K562 (cell line): Measurements from ENCODE around the gene TTBK2. TPM values are rescaled to one million over a fixed set of nuclear protein-coding genes. Genes with fewer than 3 reads are reported as not detected.

Source experiments
- ATAC-seq: fragments of 200-7000 bp; cut with Tn5 transposase; 3 replicates; pipeline ENCODE4 v1.9.1; 2020; ENCODE audit warnings: moderate library complexity
- BruUV-seq: library from RNA; stranded (reverse); fragments of 400-500 nt; replicated peaks from 2 replicates; lab custom pipeline; 2021; lab: Mats Ljungman, UMichigan
- CTCF ChIA-PET: fragments of 300-600 bp; formaldehyde crosslinking; extraction: SDS; loops from one replicate; lab custom pipeline; 2021; ENCODE audit warnings: low intra/inter-chr PET ratio; lab: Yijun Ruan, JAX
- POLR2A ChIA-PET: fragments of 300-600, 350-650 bp; sonication (Branson Sonifier 250); formaldehyde crosslinking; extraction: SDS; loops from one replicate; lab custom pipeline; 2021; ENCODE audit warnings: antibody characterized with exemption, inconsistent platforms; lab: Yijun Ruan, JAX
- DNase-seq, 4 experiments: peaks; one replicate each; pipeline versions ENCODE4 v3.0.0 to v3.0.0-alpha.2; 2011 to 2018; ENCODE audit warnings: low spot score in 3 of 4, mixed read lengths in 3 of 4; ENCODE audit errors: extremely low read depth in 1 of 4
- FAIRE-seq: peaks from 2 replicates; lab custom pipeline; 2011; peaks lifted over from hg19 to GRCh38; lab: Jason Lieb, UNC
- H2AFZ ChIP-seq: 2 replicates; pipeline ENCODE4 v1.6.0; 2011; ENCODE audit warnings: low read depth, low read length, control low read depth, inconsistent platforms
- H3K27ac ChIP-seq: fragments of 200-600 bp; 3 replicates; pipeline ENCODE4 v1.8.0; 2011; ENCODE audit warnings: low read depth, mild to moderate bottlenecking, control low read depth, inconsistent platforms, low read length, moderate library complexity, mixed read lengths; ENCODE audit errors: extremely low read depth
- H3K27me3 ChIP-seq, 2 experiments: fragments of 300-600 bp in 1 of 2; 2 replicates in 1 of 2; 3 replicates in 1 of 2; pipeline versions ENCODE4 v1.6.0 to v1.8.0; 2011; ENCODE audit warnings: inconsistent platforms in 2 of 2, low read length in 2 of 2, mild to moderate bottlenecking in 1 of 2, mixed read lengths in 1 of 2, moderate library complexity in 1 of 2; ENCODE audit not compliant: control insufficient read depth in 2 of 2, insufficient read depth in 2 of 2
- H3K36me3 ChIP-seq: fragments of 300-600 bp; 3 replicates; pipeline ENCODE4 v1.8.0; 2011; ENCODE audit warnings: mild to moderate bottlenecking, low read length, inconsistent platforms; ENCODE audit not compliant: control insufficient read depth, insufficient read depth
- H3K4me1 ChIP-seq, 2 experiments: fragments of 200-600 bp in 1 of 2; replicated peaks in 1 of 2; 2 replicates in 1 of 2; 3 replicates in 1 of 2; pipeline versions ENCODE4 v1.5.1 to v1.8.0; 2011; ENCODE audit warnings: inconsistent platforms in 2 of 2, low read length in 2 of 2, mild to moderate bottlenecking in 1 of 2, mixed read lengths in 1 of 2, moderate library complexity in 1 of 2; ENCODE audit not compliant: control insufficient read depth in 2 of 2, insufficient read depth in 2 of 2
- H3K4me2 ChIP-seq: 2 replicates; pipeline ENCODE4 v1.6.1; 2011; ENCODE audit warnings: low read length, control low read depth, inconsistent platforms, mixed read lengths; ENCODE audit not compliant: insufficient read depth
- H3K4me3 ChIP-seq: fragments of 200-600 bp; sonication (generic), shearing (Covaris generic); 2 replicates; pipeline ENCODE4 v1.5.1; 2016; ENCODE audit warnings: control low read depth, inconsistent platforms
- H3K79me2 ChIP-seq: fragments of 200-600 bp; 3 replicates; pipeline ENCODE4 v1.8.0; 2011; ENCODE audit warnings: low read length, inconsistent platforms; ENCODE audit not compliant: control insufficient read depth, insufficient read depth
- H3K9ac ChIP-seq, 2 experiments: 2 replicates each; pipeline versions ENCODE4 v1.6.0 to v1.6.1; 2011; ENCODE audit warnings: low read depth in 2 of 2, low read length in 2 of 2, control low read depth in 1 of 2, inconsistent platforms in 1 of 2, mild to moderate bottlenecking in 1 of 2, mixed read lengths in 1 of 2; ENCODE audit not compliant: insufficient read depth in 1 of 2
- H3K9me1 ChIP-seq: one replicate; pipeline ENCODE4 v1.6.0; 2011; ENCODE audit warnings: inconsistent platforms, mild to moderate bottlenecking, low read length, moderate library complexity; ENCODE audit not compliant: control insufficient read depth, insufficient read depth
- H3K9me3 ChIP-seq: replicated peaks from 2 replicates; pipeline ENCODE4 v1.5.1; 2011; ENCODE audit warnings: low read depth, low read length, inconsistent platforms; ENCODE audit not compliant: control insufficient read depth, insufficient read depth
- H4K20me1 ChIP-seq: replicated peaks from 2 replicates; pipeline ENCODE4 v1.6.1; 2011; ENCODE audit warnings: low read length, inconsistent platforms, mixed read lengths; ENCODE audit not compliant: control insufficient read depth, insufficient read depth
- KAT7 ChIP-seq: sonication (generic); formaldehyde crosslinking; IDR thresholded peaks from 2 replicates; pipeline ENCODE4 v1.8.0; 2022; ENCODE audit warnings: missing genetic modification reagents, mild to moderate bottlenecking, borderline replicate concordance
- RBM39 ChIP-seq: fragments of 200-400 bp; formaldehyde crosslinking; optimal IDR thresholded peaks from 2 replicates; pipeline ENCODE3; 2018; ENCODE audit warnings: low read depth, low read length
- TRIM24 ChIP-seq, 2 experiments: fragments of 450-650 bp; IDR thresholded peaks; 2 replicates each; pipeline ENCODE4 v1.6.1; 2016
- TRIM28 ChIP-seq: fragments of 450-650 bp; IDR thresholded peaks from 2 replicates; pipeline ENCODE4 v1.6.1; 2017
- ZFP30 ChIP-seq: fragments of 250-450 bp; sonication (Bioruptor Pico); IDR thresholded peaks from 2 replicates; pipeline ENCODE4 v1.8.0; 2022; ENCODE audit warnings: moderate library complexity, mild to moderate bottlenecking, inconsistent platforms, borderline replicate concordance
- ZNF699 ChIP-seq: fragments of 250-450 bp; sonication (Bioruptor Pico); IDR thresholded peaks from 2 replicates; pipeline ENCODE4 v1.8.0; 2021; ENCODE audit warnings: mild to moderate bottlenecking, moderate library complexity; ENCODE audit not compliant: insufficient replicate concordance
- ZNF785 ChIP-seq: fragments of 250-450 bp; sonication (Bioruptor Pico); IDR thresholded peaks from 2 replicates; pipeline ENCODE4 v1.4.0; 2020; ENCODE audit warnings: mild to moderate bottlenecking
- WGBS: fragments of 100-300 bp; shearing (Covaris generic); methylation state at CpG from one replicate; pipeline ENCODE4 v1.1.6; 2016; ENCODE audit warnings: low coverage, mixed read lengths; ENCODE audit not compliant: insufficient coverage; ENCODE audit errors: missing lambda C conversion rate; 5-methylcytosine and 5-hydroxymethylcytosine counted together
- in situ Hi-C: fragments of 300-500 bp; cut with MboI; formaldehyde crosslinking; loops from 4 replicates; pipeline ENCODE4 v1.15.0; 2018; ENCODE audit warnings: inconsistent platforms, mixed read lengths
- intact Hi-C: fragments of 100-400 bp; cut with micrococcal nuclease; formaldehyde crosslinking; loops from 2 replicates; pipeline ENCODE4 v1.14.2; 2022
- polyA plus RNA-seq, 8 experiments: library from polyadenylated mRNA; depleted of rRNA in 4 of 8; stranded (reverse) in 5 of 8; unstranded in 3 of 8; fragments of >200 nt; fragmentation: Nextera tagmentation in 2 of 8; fragmentation: Illumina TruSeq in 1 of 8; extraction: Ambion mirVana in 2 of 8; extraction: Trizol in 1 of 8; gene quantifications; 2 replicates each; pipeline versions ENCODE4 v1.2.1 to v1.2.3, GENCODE V29; 2011 to 2014; ENCODE audit warnings: inconsistent platforms in 1 of 8, missing spikeins in 1 of 8
- total RNA-seq, 7 experiments: library from RNA; depleted of rRNA in 6 of 7; stranded (reverse); fragments of >200 nt in 6 of 7; fragmentation: Illumina TruSeq in 2 of 7; extraction: Trizol in 2 of 7; gene quantifications; 2 replicates each; pipeline versions ENCODE4 v1.2.1 to v1.2.3, GENCODE V29; 2011 to 2021; ENCODE audit warnings: low replicate concordance in 1 of 7
- TF ChIP-seq, protein P1 (sequence below): sonication (generic); formaldehyde crosslinking; IDR thresholded peaks from 2 replicates; pipeline ENCODE4 v1.8.1; 2022; ENCODE audit warnings: missing genetic modification reagents
- TF ChIP-seq, protein P2 (sequence below), 2 experiments: fragments of 450-650 bp; IDR thresholded peaks; 2 replicates each; pipeline ENCODE4 v1.6.1; 2016; ENCODE audit warnings: mild to moderate bottlenecking in 2 of 2, borderline replicate concordance in 1 of 2, low read depth in 1 of 2, moderate library complexity in 1 of 2
- TF ChIP-seq, protein P3 (sequence below): fragments of 450-650 bp; conservative IDR thresholded peaks from 2 replicates; pipeline ENCODE4 v1.6.1; 2016; ENCODE audit warnings: missing genetic modification characterization, low read depth, mild to moderate bottlenecking, control low read depth, missing compliant biosample characterization

Gene TTBK2
- total and polyA plus RNA-seq, 9 of the 15 experiments (the other 6 are each of a cell fraction or from before 2014, with no cell fraction given): 0.89 to 8.0 (median 4.8) TPM

DNA sequence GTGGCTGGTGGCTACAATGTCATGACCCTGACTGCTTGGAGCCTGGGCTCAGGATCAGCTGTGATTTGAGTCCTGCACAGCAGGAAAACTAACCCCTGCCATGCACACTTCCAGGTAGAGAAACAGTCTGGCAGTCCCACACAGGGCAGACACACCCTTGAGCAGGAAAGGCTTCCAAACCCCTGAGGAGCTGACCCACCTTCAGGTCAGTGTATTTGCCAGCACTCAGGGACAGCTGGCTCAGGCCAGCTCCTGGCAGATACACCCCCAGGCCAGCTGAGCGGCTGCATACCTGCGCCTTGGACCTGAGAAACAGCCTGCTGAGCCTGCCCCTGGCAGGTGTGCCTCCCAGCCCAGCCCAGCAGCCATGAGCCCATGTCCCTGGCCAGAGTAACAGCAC lies 161.5 kb downstream of the TTBK2 start (continued):
- TF ChIP-seq, protein P1, sequence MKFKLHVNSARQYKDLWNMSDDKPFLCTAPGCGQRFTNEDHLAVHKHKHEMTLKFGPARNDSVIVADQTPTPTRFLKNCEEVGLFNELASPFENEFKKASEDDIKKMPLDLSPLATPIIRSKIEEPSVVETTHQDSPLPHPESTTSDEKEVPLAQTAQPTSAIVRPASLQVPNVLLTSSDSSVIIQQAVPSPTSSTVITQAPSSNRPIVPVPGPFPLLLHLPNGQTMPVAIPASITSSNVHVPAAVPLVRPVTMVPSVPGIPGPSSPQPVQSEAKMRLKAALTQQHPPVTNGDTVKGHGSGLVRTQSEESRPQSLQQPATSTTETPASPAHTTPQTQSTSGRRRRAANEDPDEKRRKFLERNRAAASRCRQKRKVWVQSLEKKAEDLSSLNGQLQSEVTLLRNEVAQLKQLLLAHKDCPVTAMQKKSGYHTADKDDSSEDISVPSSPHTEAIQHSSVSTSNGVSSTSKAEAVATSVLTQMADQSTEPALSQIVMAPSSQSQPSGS (CRISPR knock-in tag): no peak
- TF ChIP-seq RBM39: no peak

DNA sequence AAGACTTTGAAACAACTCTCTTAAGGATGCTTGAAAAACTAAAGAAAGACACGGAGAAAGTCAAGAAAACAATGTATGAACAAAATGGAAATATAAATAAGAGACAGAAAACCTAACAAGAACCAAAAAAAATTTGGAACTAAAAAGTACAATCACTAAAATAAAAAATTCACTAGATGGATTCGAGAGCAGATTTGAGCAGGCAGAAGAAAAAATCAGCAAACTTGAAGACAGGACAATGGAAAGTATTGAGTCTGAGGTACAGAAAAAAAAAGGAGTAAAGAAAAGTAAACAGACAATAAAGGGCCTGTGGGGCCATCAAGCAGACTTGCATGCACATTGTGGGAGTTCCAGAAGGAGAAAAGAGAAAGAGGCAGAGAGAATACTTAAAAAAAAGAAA lies 170.3 kb downstream of the TTBK2 start:
- Histone ChIP-seq H3K9me1 (no peaks in the 10 kb centered on the region), H3K27ac (no peak overlapping the region), H3K79me2 (no peaks in the 10 kb centered on the region), H3K36me3 (peaks cover 22% of the 10 kb centered on the region; the same call in 2 of the 3 replicates), H3K9me3 (no peaks in the 10 kb centered on the region), H2AFZ (no peak overlapping the region), H3K9ac (no peak overlapping the region), H3K27me3 (no peaks in the 10 kb centered on the region), H4K20me1 (no peaks in the 10 kb centered on the region), H3K4me1 (no peaks in the 10 kb centered on the region), H3K4me2 (no peak overlapping the region), H3K4me3 (no peak overlapping the region)
- ChIA-PET POLR2A (interaction anchor here (0.7 to 1.3 kb wide), 2 partner anchors 13 to 1238 kb away, joined by 3 read pairs; partner anchors contain the start of gene CDAN1), CTCF (no interaction called here)
- ATAC-seq (no peak), FAIRE-seq (no peak), DNase-seq (no peak)
- 38% methylated on average over 2 of the region's 2 CpGs for WGBS
- BruUV-seq: no TSS peak
- intact Hi-C loops: no loop called here
- in situ Hi-C loops: no loop called here
- TF ChIP-seq, protein P2, sequence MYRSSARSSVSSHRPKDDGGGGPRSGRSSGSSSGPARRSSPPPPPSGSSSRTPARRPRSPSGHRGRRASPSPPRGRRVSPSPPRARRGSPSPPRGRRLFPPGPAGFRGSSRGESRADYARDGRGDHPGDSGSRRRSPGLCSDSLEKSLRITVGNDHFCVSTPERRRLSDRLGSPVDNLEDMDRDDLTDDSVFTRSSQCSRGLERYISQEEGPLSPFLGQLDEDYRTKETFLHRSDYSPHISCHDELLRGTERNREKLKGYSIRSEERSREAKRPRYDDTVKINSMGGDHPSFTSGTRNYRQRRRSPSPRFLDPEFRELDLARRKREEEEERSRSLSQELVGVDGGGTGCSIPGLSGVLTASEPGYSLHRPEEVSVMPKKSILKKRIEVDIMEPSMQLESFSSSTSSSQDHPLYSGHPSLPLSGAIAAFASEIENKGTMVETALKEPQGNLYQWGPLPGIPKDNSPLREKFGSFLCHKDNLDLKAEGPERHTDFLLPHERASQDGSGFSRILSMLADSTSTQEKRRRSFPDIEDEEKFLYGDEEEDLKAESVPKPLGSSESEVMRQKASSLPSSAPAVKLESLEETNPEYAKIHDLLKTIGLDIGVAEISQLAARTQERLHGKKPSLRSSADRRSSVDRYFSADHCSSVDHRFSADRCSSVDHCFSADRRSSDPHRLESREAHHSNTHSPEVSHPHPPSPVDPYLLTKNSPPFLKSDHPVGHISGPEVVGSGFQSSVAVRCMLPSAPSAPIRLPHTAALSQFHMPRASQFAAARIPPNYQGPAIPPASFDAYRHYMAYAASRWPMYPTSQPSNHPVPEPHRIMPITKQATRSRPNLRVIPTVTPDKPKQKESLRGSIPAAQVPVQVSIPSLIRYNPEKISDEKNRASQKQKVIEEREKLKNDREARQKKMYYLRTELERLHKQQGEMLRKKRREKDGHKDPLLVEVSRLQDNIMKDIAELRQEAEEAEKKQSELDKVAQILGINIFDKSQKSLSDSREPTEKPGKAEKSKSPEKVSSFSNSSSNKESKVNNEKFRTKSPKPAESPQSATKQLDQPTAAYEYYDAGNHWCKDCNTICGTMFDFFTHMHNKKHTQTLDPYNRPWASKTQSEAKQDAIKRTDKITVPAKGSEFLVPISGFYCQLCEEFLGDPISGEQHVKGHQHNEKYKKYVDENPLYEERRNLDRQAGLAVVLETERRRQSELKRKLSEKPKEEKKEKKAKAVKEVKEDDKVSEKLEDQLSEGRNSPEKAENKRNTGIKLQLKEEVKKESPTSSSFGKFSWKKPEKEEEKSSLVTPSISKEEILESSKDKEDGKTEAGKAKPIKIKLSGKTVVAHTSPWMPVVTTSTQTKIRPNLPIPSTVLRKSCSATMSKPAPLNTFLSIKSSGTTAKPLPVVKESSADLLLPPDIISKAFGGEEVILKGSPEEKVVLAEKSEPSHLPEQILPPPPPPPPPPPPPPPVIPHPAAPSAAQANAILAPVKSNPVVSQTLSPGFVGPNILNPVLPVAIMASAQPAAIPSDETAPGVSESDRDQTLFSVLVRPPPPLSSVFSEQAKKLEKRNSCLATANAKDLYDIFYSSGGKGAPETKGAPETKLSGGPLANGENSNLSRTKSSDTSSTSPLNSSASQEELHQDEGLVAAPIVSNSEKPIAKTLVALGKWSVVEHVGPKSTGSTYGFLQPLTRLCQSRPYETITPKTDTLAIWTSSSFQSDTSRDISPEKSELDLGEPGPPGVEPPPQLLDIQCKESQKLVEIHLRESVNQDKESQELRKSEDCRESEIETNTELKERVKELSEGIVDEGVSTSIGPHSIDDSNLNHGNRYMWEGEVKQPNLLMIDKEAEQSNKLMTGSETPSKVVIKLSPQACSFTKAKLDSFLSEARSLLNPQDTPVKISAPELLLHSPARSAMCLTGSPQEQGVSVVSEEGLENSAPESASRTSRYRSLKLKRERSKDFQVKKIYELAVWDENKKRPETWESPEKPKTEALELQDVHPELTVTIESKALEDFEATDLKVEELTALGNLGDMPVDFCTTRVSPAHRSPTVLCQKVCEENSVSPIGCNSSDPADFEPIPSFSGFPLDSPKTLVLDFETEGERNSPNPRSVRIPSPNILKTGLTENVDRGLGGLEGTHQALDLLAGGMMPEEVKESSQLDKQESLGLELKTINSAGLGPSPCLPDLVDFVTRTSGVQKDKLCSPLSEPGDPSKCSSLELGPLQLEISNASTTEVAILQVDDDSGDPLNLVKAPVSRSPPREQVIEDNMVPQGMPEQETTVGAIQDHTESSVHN (IDR thresholded peaks at IDR 0.05; ENCODE audit: borderline replicate concordance in 1 of 2, low read depth in 1 of 2): no peak
- TF ChIP-seq ZNF785 (CRISPR knock-in tag): no peak
- no peak for TF ChIP-seq ZNF699
- peak in 1 of 2 experiments; percentile 53; a peak in 1 of 4 replicates for TF ChIP-seq TRIM24 (IDR thresholded peaks at IDR 0.05)
- peak; percentile 32; the same call in 1 of the 2 replicates for TF ChIP-seq ZFP30 (CRISPR knock-in tag)
- TF ChIP-seq KAT7 (CRISPR knock-in tag): no peak
- TF ChIP-seq, protein P3, sequence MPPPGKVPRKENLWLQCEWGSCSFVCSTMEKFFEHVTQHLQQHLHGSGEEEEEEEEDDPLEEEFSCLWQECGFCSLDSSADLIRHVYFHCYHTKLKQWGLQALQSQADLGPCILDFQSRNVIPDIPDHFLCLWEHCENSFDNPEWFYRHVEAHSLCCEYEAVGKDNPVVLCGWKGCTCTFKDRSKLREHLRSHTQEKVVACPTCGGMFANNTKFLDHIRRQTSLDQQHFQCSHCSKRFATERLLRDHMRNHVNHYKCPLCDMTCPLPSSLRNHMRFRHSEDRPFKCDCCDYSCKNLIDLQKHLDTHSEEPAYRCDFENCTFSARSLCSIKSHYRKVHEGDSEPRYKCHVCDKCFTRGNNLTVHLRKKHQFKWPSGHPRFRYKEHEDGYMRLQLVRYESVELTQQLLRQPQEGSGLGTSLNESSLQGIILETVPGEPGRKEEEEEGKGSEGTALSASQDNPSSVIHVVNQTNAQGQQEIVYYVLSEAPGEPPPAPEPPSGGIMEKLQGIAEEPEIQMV (tag): no peak
- TF ChIP-seq TRIM28: peak; percentile 64; the same call in 1 of the 2 replicates
